ENCODE data around the gene PHF14. TPM values are rescaled to one million over a fixed set of nuclear protein-coding genes. Genes with fewer than 3 reads are reported as not detected.

PHF14 gene
- total RNA-seq, 1 donor from 2014 or later: 43.8 TPM

DNA sequence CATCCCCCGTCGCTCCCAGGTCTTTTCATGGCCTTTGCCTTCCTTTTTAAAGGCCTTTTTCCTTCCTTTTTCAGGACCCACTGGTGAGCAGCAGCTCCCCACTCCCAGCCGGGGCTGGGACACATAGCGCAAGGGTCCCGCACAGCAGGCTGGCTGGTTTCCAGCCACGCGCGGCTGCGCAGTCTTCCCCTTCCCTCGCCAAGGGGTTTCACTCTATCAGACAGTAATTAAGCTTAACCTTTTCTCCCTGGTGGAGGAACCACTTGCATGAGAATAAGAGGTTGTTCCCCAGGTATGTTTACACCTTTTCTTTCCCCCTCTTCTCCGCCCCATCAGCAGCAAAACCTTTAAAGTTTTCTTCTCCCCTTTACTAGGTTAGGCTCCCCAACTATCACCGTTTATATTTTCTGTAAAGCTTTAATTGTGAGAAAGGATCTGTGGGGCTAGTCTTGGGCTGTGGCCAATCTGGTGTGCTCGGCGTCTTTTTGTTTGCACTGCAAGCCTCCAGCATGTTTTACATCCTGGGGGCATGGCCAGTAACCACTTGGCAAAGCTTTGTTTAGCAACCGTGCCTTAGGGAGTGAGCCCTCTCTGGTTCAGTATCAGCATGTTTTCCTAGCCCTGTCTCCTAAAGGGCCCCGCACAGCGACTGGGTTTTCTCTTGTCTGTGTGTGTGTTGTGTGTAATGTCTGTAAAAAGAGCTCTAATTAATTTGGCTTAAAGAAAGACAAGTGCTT, 219.6 kb downstream of the PHF14 start:
- no peaks in the 10 kb centered on the region for H3K36me3 Mint-ChIP-seq (ENCODE audit: low read depth)

DNA sequence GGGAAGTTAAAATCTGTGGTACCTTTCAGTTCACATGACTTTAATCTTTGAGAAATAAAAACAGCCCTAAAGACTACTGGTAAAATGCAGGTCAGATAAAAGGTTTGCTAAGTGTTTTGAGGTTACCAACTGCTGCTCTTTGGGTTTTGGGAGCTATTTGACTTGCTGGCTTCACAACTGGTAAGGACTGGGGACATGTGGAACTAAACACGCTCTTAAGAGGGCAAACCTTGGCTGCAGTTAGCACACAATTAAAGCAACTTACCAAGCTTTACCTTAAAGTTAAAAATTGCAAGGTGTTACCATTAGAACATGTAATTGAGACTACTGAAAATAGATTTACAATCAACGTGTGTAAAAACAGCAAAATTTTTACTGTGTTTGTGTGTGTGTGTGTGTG, 220.2 kb downstream of the PHF14 start:
- Mint-ChIP-seq H3K4me1 (ENCODE audit: low read depth) (peaks cover 19% of the 10 kb centered on the region), H3K27me3 (ENCODE audit: insufficient read depth) (peaks cover 5% of the 10 kb centered on the region), H3K4me3 (peak overlapping the region; percentile 66), H3K9me3 (no peaks in the 10 kb centered on the region), H3K36me3 (ENCODE audit: low read depth) (no peaks in the 10 kb centered on the region), H3K27ac (peak overlapping the region; percentile 62)
- intact Hi-C loops (cut with micrococcal nuclease): loop anchor here (5.0 kb wide), 1 partner anchor 222 kb away; the partner anchor contains the start of gene PHF14
- no peak for DNase-seq (ENCODE audit: low spot score)

More for the DNA sequence above, 219.6 kb downstream of the PHF14 start:
- intact Hi-C loops (cut with micrococcal nuclease): loop anchor here (5.0 kb wide), 1 partner anchor 221 kb away; the partner anchor contains the start of gene PHF14
- DNase-seq (ENCODE audit: low spot score): no peak
- Mint-ChIP-seq H3K4me3 (peak overlapping the region; percentile 66), H3K9me3 (no peaks in the 10 kb centered on the region), H3K4me1 (ENCODE audit: low read depth) (peaks cover 19% of the 10 kb centered on the region), H3K27me3 (ENCODE audit: insufficient read depth) (peaks cover 5% of the 10 kb centered on the region), H3K27ac (peak overlapping the region; percentile 75)

DNA sequence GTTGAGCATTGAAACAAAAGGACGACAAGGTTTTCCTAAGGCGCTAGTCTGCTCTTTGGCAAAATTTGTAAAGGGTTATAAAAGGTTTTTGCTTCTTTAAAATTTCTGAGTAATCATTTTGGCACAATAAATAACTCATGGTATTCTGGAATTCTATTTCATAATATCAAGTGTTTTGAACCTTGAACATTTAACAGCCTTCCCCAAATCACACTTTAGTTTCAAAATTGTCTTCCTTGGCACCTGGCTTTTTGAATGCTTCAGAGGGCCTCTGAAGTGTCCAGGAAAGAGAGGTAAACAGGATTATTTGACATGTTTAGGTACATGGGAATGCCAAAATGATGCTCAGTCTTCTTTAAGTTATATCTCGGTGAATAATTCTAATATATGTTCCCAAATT, 220.8 kb downstream of the PHF14 start:
- Mint-ChIP-seq H3K36me3 (ENCODE audit: low read depth) (no peaks in the 10 kb centered on the region), H3K4me3 (peak overlapping the region; percentile 66), H3K4me1 (ENCODE audit: low read depth) (peaks cover 19% of the 10 kb centered on the region), H3K27me3 (ENCODE audit: insufficient read depth) (peaks cover 5% of the 10 kb centered on the region), H3K27ac (no peak overlapping the region), H3K9me3 (no peaks in the 10 kb centered on the region)
- intact Hi-C loops (cut with micrococcal nuclease): loop anchor here (5.0 kb wide), 1 partner anchor 222 kb away; the partner anchor contains the start of gene PHF14
- DNase-seq (ENCODE audit: low spot score): no peak

GRCh38 chr7:11195502-11195901, 221.8 kb downstream of the PHF14 start:
- no peaks in the 10 kb centered on the region for H3K9me3 Mint-ChIP-seq
- H3K4me1 Mint-ChIP-seq (ENCODE audit: low read depth): peaks cover 19% of the 10 kb centered on the region
- no peak overlapping the region for H3K27ac Mint-ChIP-seq
- H3K36me3 Mint-ChIP-seq (ENCODE audit: low read depth): no peaks in the 10 kb centered on the region
- DNase-seq (ENCODE audit: low spot score): no peak
- intact Hi-C loops (cut with micrococcal nuclease): no loop called here
- no peak overlapping the region for H3K4me3 Mint-ChIP-seq
- peaks cover 5% of the 10 kb centered on the region for H3K27me3 Mint-ChIP-seq (ENCODE audit: insufficient read depth)

- no peak for DNase-seq (ENCODE audit: low spot score)
- no peak overlapping the region for H3K4me3 Mint-ChIP-seq
- intact Hi-C loops (cut with micrococcal nuclease): no loop called here
- H3K36me3 Mint-ChIP-seq (ENCODE audit: low read depth): no peaks in the 10 kb centered on the region
- peaks cover 5% of the 10 kb centered on the region for H3K27me3 Mint-ChIP-seq (ENCODE audit: insufficient read depth)
- no peak overlapping the region for H3K27ac Mint-ChIP-seq
- no peaks in the 10 kb centered on the region for H3K9me3 Mint-ChIP-seq
- peaks cover 19% of the 10 kb centered on the region for H3K4me1 Mint-ChIP-seq (ENCODE audit: low read depth)
Measured at GRCh38 chr7:11196143-11196542, 222.5 kb downstream of the PHF14 start.

DNA sequence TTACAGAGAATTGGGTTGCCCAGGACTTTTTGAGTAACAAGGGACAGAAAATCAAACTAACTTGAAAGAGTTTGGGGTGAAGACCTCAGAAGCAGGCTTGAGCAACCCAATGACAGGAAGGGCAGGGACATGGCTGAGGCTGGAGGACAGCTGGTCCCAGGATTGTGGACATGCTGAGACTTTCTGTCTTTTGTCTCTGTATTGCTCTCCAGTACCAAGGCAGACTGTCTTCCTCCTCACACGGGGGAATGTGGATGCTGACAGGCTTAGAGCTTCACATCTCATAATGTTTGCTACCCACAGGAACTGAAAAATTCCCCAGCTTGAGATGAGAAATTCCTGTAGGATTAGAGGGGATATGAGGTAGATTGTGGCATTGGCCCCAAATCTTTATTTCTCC, 229.6 kb downstream of the PHF14 start:
- no peak for DNase-seq (ENCODE audit: low spot score)
- intact Hi-C loops (cut with micrococcal nuclease): no loop called here
- peaks cover 3% of the 10 kb centered on the region for H3K27me3 Mint-ChIP-seq (ENCODE audit: insufficient read depth)
- H3K27ac Mint-ChIP-seq: no peak overlapping the region
- H3K4me3 Mint-ChIP-seq: no peak overlapping the region
- no peaks in the 10 kb centered on the region for H3K9me3 Mint-ChIP-seq
- H3K36me3 Mint-ChIP-seq (ENCODE audit: low read depth): no peaks in the 10 kb centered on the region
- H3K4me1 Mint-ChIP-seq (ENCODE audit: low read depth): no peaks in the 10 kb centered on the region

DNA sequence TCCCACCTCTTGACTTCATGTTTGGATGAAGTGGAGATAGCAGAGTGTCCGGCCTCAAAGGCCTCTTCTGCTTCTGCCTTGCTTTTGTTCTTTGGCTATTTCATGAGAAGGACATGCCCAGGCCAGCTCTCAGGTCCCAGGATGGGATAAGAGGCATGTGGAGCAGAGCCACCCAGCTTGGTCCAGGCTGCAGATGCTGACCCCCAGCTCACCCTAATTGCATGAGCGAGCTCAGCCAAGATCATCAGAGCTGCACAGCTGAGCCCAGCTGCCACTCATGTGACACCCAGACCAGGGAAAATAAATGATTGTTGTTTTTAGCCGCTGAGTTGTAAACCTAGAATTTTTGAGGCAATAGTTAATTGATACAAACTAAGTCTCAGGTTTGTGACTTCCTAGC, 230.0 kb downstream of the PHF14 start:
- Mint-ChIP-seq H3K36me3 (ENCODE audit: low read depth) (no peaks in the 10 kb centered on the region), H3K4me3 (no peak overlapping the region), H3K4me1 (ENCODE audit: low read depth) (no peaks in the 10 kb centered on the region), H3K27ac (no peak overlapping the region), H3K27me3 (ENCODE audit: insufficient read depth) (peaks cover 3% of the 10 kb centered on the region), H3K9me3 (no peaks in the 10 kb centered on the region)
- DNase-seq (ENCODE audit: low spot score): no peak
- intact Hi-C loops (cut with micrococcal nuclease): no loop called here

DNA sequence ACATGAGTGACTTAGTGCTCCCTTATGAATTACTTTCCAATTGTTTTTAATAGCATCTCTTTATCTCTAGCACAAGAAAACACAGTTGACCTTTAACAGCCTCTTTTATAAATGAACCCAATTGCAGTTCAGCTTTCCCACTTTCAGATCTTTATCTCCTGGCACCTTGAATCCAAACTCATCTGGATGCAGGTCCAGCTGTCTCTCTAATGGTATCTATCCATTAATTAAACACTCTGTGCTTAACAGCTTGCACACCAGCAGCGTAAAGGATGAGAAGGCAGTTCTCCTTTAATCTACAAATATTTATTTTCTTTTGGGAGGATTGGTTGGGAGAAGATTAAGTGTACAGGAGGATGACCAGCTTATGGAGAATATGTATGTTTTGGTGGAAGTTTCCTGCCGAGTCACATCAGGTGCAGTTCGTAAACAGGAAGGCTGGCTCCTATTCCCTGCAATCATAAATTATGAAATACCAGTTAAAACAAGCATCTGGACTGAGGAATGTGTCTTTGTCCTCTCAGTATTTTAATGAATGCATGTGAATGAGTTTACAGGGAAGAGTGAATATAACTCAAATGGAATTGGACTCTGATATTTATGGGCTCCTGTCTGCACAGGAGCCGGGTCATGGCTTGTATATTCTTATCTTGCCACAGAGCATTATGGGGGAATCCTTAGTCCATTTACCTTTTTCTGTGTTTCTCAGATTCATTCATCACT, 232.7 kb downstream of the PHF14 start:
- H3K4me1 Mint-ChIP-seq (ENCODE audit: low read depth): peaks cover 9% of the 10 kb centered on the region
- H3K27me3 Mint-ChIP-seq (ENCODE audit: insufficient read depth): peaks cover 3% of the 10 kb centered on the region
- no peaks in the 10 kb centered on the region for H3K9me3 Mint-ChIP-seq
- H3K36me3 Mint-ChIP-seq (ENCODE audit: low read depth): no peaks in the 10 kb centered on the region
- H3K27ac Mint-ChIP-seq: no peak overlapping the region
- intact Hi-C loops (cut with micrococcal nuclease): no loop called here
- no peak overlapping the region for H3K4me3 Mint-ChIP-seq
- DNase-seq (ENCODE audit: low spot score): no peak

DNA sequence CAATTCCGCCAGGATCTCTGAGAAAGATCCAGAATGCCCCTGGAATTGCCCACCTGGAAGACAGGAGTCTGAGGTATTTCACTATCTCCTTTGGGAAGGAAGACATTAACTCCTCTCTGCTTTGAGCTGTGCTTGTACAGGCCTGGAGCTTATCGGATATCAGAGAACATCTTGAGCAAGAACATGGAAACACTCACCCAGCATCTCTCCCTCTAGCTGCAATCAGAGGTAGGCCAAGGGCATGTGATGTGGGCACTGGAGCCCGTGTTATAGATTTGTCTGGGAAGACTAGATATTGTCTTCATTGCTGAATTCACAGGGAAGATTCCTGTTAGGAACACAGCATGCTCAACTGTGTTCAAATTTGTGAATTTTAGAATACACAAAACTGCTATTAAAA, 233.9 kb downstream of the PHF14 start:
- H3K4me3 Mint-ChIP-seq: no peak overlapping the region
- H3K9me3 Mint-ChIP-seq: no peaks in the 10 kb centered on the region
- peaks cover 3% of the 10 kb centered on the region for H3K27me3 Mint-ChIP-seq (ENCODE audit: insufficient read depth)
- no peak overlapping the region for H3K27ac Mint-ChIP-seq
- peaks cover 9% of the 10 kb centered on the region for H3K4me1 Mint-ChIP-seq (ENCODE audit: low read depth)
- no peak for DNase-seq (ENCODE audit: low spot score)
- no peaks in the 10 kb centered on the region for H3K36me3 Mint-ChIP-seq (ENCODE audit: low read depth)
- intact Hi-C loops (cut with micrococcal nuclease): no loop called here

- Mint-ChIP-seq H3K27ac (no peak overlapping the region), H3K9me3 (no peaks in the 10 kb centered on the region), H3K4me1 (ENCODE audit: low read depth) (peaks cover 9% of the 10 kb centered on the region), H3K4me3 (no peak overlapping the region), H3K36me3 (ENCODE audit: low read depth) (no peaks in the 10 kb centered on the region), H3K27me3 (ENCODE audit: insufficient read depth) (peaks cover under 1% of the 10 kb centered on the region)
- intact Hi-C loops (cut with micrococcal nuclease): no loop called here
- DNase-seq (ENCODE audit: low spot score): no peak
Measured at GRCh38 chr7:11208883-11209465, 235.3 kb downstream of the PHF14 start.

GRCh38 chr7:11210374-11210773, 236.7 kb downstream of the PHF14 start:
- Mint-ChIP-seq H3K27ac (no peak overlapping the region), H3K27me3 (ENCODE audit: insufficient read depth) (no peaks in the 10 kb centered on the region), H3K36me3 (ENCODE audit: low read depth) (no peaks in the 10 kb centered on the region), H3K4me3 (no peak overlapping the region), H3K9me3 (no peaks in the 10 kb centered on the region), H3K4me1 (ENCODE audit: low read depth) (peaks cover 9% of the 10 kb centered on the region)
- no peak for DNase-seq (ENCODE audit: low spot score)
- intact Hi-C loops (cut with micrococcal nuclease): loop anchor here (5.0 to 10.0 kb wide), 3 partner anchors 58 to 156 kb away; no protein-coding TSS in a partner anchor

DNA sequence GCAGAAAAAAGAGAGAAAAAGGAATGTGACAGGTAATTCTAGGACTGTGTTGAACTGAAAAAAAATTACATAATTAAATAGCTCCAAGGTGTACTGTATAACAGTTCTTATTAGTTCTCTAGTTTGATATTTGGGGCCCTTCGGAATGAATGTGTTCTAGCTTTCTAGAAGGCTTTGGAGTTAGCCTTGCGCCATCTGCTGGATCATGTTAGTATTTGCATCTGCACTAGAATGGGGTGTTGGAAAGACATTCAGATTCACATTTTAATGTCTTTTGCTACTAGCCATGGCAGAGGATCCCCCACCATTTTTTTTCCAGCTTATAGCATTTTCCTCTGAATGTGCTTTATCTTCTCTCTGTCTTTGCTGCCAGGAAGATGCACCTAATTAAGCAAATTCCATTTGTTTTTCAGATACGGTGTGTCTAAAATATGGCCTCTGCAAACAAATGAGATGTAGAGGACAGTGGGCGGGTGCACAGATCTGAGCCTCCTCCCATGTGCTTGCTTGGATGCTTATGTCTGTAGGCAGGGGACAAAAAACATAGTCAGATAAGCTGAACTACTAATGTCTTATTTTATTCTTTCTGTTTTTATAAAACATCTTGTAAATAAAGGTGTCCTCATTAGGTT, 238.5 kb downstream of the PHF14 start:
- Mint-ChIP-seq H3K27ac (no peak overlapping the region), H3K36me3 (ENCODE audit: low read depth) (no peaks in the 10 kb centered on the region), H3K4me3 (no peak overlapping the region), H3K4me1 (ENCODE audit: low read depth) (peaks cover 9% of the 10 kb centered on the region), H3K9me3 (no peaks in the 10 kb centered on the region), H3K27me3 (ENCODE audit: insufficient read depth) (no peaks in the 10 kb centered on the region)
- intact Hi-C loops (cut with micrococcal nuclease): loop anchor here (1.0 to 10.0 kb wide), 7 partner anchors 20 to 323 kb away; partner anchors contain the start of gene PHF14
- DNase-seq (ENCODE audit: low spot score): peak; percentile 26
